Measurements from ENCODE around the gene TRIM2.

Gene TRIM2

DNA sequence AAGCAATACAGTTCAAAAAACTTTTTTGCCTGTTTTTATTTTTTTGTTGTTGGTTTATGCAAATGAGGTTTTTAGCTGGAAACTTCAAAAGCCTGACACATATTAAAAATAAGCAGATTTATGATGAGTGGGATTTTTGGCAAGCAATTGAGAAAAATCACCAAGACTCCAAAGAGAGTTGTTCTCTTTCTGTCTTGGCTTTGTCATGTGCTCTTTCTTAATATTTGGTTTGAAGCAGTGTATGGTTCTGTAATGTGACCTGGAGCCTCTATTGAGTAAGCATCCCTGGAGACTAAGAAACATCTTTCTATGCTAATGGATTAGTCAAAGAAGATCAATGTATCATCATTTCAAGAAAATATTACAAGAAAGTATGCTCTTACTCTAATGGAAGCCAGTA, 11.7 kb downstream of the TRIM2 start:
- TF ChIP-seq CTCF (IDR thresholded peaks at IDR 0.05; ENCODE audit: insufficient read depth, low read depth, low read length, missing control alignments) = no peak
- no peak overlapping the region for H3K4me3 ChIP-seq (ENCODE audit: low read length)
- no peak for DNase-seq (ENCODE audit: low read depth)

- no peak overlapping the region for H3K4me3 ChIP-seq (ENCODE audit: low read length)
- no peak for TF ChIP-seq CTCF (IDR thresholded peaks at IDR 0.05; ENCODE audit: insufficient read depth, low read depth, low read length, missing control alignments)
- DNase-seq (ENCODE audit: low read depth) = no peak
Measured at GRCh38 chr4:153216546-153216945, 12.3 kb downstream of the TRIM2 start.

- no peak overlapping the region for H3K4me3 ChIP-seq (ENCODE audit: low read length)
- TF ChIP-seq CTCF (IDR thresholded peaks at IDR 0.05; ENCODE audit: insufficient read depth, low read depth, low read length, missing control alignments) = no peak
- DNase-seq (ENCODE audit: low read depth) = peak; percentile 50
Measured at GRCh38 chr4:153217440-153217839, 13.2 kb downstream of the TRIM2 start.

GRCh38 chr4:153218961-153219360, 14.7 kb downstream of the TRIM2 start:
- TF ChIP-seq CTCF (IDR thresholded peaks at IDR 0.05; ENCODE audit: insufficient read depth, low read depth, low read length, missing control alignments) = no peak
- H3K4me3 ChIP-seq (ENCODE audit: low read length) = no peak overlapping the region
- DNase-seq (ENCODE audit: low read depth) = no peak

GRCh38 chr4:153220682-153221395, 16.6 kb downstream of the TRIM2 start:
- H3K4me3 ChIP-seq (ENCODE audit: low read length) = no peak overlapping the region
- DNase-seq (ENCODE audit: low read depth) = no peak
- TF ChIP-seq CTCF (IDR thresholded peaks at IDR 0.05; ENCODE audit: insufficient read depth, low read depth, low read length, missing control alignments) = no peak

DNA sequence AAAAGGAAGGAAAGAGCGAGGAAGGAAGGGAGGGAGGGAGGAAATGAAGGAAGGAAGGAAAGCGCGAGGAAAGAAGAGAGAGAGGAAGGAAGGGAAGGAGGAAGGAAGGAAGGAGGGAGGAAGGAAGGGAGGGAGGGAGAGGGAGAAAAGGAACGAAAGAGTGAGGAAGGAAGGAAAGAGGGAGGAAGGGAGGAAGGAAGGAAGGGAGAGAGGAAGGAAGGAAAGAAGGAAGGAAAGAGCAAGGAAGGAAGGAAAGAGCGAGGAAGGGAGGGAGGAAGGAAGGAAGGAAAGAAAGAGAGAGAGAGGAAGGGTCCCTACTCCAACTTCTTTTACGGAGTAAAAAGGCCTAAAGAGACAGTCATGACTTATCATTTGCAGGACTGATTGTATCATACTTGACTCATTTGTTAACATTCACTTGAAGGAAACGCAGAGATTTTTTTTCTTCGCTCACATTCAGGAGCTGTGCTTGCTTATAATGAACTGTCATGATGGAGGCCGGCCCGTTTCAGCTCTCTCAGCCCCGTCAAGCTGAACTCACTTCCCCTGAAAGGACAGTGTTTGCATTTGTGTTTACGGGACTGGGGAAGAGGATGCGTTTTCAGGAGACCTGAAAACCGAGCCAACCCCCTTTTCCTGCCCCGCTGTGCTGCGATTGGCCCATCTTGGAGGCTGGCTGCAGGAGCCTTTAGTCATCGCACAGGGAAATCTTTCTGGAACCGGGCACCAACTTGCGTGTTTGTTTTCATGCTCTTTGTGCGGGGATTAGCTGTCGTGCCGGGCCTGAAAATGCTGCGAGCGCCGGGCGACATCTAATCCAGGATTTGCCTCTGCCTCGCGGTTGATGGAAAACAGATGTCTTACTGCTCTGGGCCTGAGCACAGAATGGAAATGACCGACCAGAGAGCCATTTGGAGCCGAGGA, 17.8 kb downstream of the TRIM2 start:
- no peak for TF ChIP-seq CTCF (IDR thresholded peaks at IDR 0.05; ENCODE audit: insufficient read depth, low read depth, low read length, missing control alignments)
- H3K4me3 ChIP-seq (ENCODE audit: low read length) = peak overlapping the region; percentile 58
- peak; percentile 85 for DNase-seq (ENCODE audit: low read depth)
